Islet precursor cell (in vitro differentiated cells): ENCODE measurements around the gene SLC6A9.

Source experiments
- DNase-seq: peaks from one replicate; pipeline ENCODE4 v3.0.0-alpha.2; 2018

SLC6A9 gene

GRCh38 chr1:44031252-44032169 lies at the start of gene SLC6A9:
Gene SLC6A9 (minus strand): TSS chr1:44031462. CDS start chr1:44024277, 7,185 bp downstream.
- DNase-seq, result peak; percentile 83

- DNase-seq, result no peak
Observed at GRCh38 chr1:44079566-44079965, 48.3 kb upstream of the SLC6A9 start.

GRCh38 chr1:44078104-44078503 lies 46.8 kb upstream of the SLC6A9 start:
- DNase-seq, result no peak

GRCh38 chr1:44077421-44077820 lies 46.2 kb upstream of the SLC6A9 start:
- DNase-seq, result peak; percentile 72

- no peak for DNase-seq
Observed at GRCh38 chr1:44076066-44076465, 44.8 kb upstream of the SLC6A9 start.

GRCh38 chr1:44074415-44074814 lies 43.2 kb upstream of the SLC6A9 start:
- no peak for DNase-seq

- DNase-seq, result no peak
Observed at GRCh38 chr1:44073528-44073927, 42.3 kb upstream of the SLC6A9 start.

GRCh38 chr1:44072821-44073220 lies 41.6 kb upstream of the SLC6A9 start:
- no peak for DNase-seq

GRCh38 chr1:44072204-44072603 lies 40.9 kb upstream of the SLC6A9 start:
- DNase-seq, result peak; percentile 80

- DNase-seq, result no peak
Observed at GRCh38 chr1:44071461-44071860, 40.2 kb upstream of the SLC6A9 start.

GRCh38 chr1:44068442-44068921 lies 37.2 kb upstream of the SLC6A9 start:
- DNase-seq, result no peak

- DNase-seq, result no peak
Observed at GRCh38 chr1:44067266-44068250, 36.3 kb upstream of the SLC6A9 start.

- no peak for DNase-seq
Observed at GRCh38 chr1:44062656-44063179, 31.5 kb upstream of the SLC6A9 start.

GRCh38 chr1:44061857-44062256 lies 30.6 kb upstream of the SLC6A9 start:
- no peak for DNase-seq

GRCh38 chr1:44060830-44061267 lies 29.6 kb upstream of the SLC6A9 start:
- DNase-seq, result no peak

- no peak for DNase-seq
Observed at GRCh38 chr1:44059664-44060355, 28.5 kb upstream of the SLC6A9 start.

GRCh38 chr1:44059212-44059611 lies 27.9 kb upstream of the SLC6A9 start:
- no peak for DNase-seq

GRCh38 chr1:44057293-44057692 lies 26.0 kb upstream of the SLC6A9 start:
- no peak for DNase-seq

GRCh38 chr1:44053394-44053793 lies 22.1 kb upstream of the SLC6A9 start:
- no peak for DNase-seq

GRCh38 chr1:44050261-44050660 lies 19.0 kb upstream of the SLC6A9 start:
- DNase-seq, result no peak

- no peak for DNase-seq
Observed at GRCh38 chr1:44049839-44050238, 18.6 kb upstream of the SLC6A9 start.

- no peak for DNase-seq
Observed at GRCh38 chr1:44048532-44049215, 17.4 kb upstream of the SLC6A9 start.
